K562 (cell line): ENCODE measurements around the gene ANKS1B. TPM values are rescaled to one million over a fixed set of nuclear protein-coding genes. Genes with fewer than 3 reads are reported as not detected.

Experiments used
- ATAC-seq: fragments of 200-7000 bp; cut with Tn5 transposase; 3 replicates; pipeline ENCODE4 v1.9.1; 2020; ENCODE audit warnings: moderate library complexity
- BruUV-seq: library from RNA; stranded (reverse); fragments of 400-500 nt; replicated peaks from 2 replicates; lab custom pipeline; 2021; lab: Mats Ljungman, UMichigan
- CTCF ChIA-PET: fragments of 300-600 bp; formaldehyde crosslinking; extraction: SDS; loops from one replicate; lab custom pipeline; 2021; ENCODE audit warnings: low intra/inter-chr PET ratio; lab: Yijun Ruan, JAX
- POLR2A ChIA-PET: fragments of 300-600, 350-650 bp; sonication (Branson Sonifier 250); formaldehyde crosslinking; extraction: SDS; loops from one replicate; lab custom pipeline; 2021; ENCODE audit warnings: antibody characterized with exemption, inconsistent platforms; lab: Yijun Ruan, JAX
- DNase-seq, 4 experiments: peaks; one replicate each; pipeline versions ENCODE4 v3.0.0 to v3.0.0-alpha.2; 2011 to 2018; ENCODE audit warnings: low spot score in 3 of 4, mixed read lengths in 3 of 4; ENCODE audit errors: extremely low read depth in 1 of 4
- FAIRE-seq: peaks from 2 replicates; lab custom pipeline; 2011; peaks lifted over from hg19 to GRCh38; lab: Jason Lieb, UNC
- H2AFZ ChIP-seq: 2 replicates; pipeline ENCODE4 v1.6.0; 2011; ENCODE audit warnings: low read depth, low read length, control low read depth, inconsistent platforms
- H3K27ac ChIP-seq: fragments of 200-600 bp; 3 replicates; pipeline ENCODE4 v1.8.0; 2011; ENCODE audit warnings: low read depth, mild to moderate bottlenecking, control low read depth, inconsistent platforms, low read length, moderate library complexity, mixed read lengths; ENCODE audit errors: extremely low read depth
- H3K27me3 ChIP-seq, 2 experiments: fragments of 300-600 bp in 1 of 2; 2 replicates in 1 of 2; 3 replicates in 1 of 2; pipeline versions ENCODE4 v1.6.0 to v1.8.0; 2011; ENCODE audit warnings: inconsistent platforms in 2 of 2, low read length in 2 of 2, mild to moderate bottlenecking in 1 of 2, mixed read lengths in 1 of 2, moderate library complexity in 1 of 2; ENCODE audit not compliant: control insufficient read depth in 2 of 2, insufficient read depth in 2 of 2
- H3K36me3 ChIP-seq: fragments of 300-600 bp; 3 replicates; pipeline ENCODE4 v1.8.0; 2011; ENCODE audit warnings: mild to moderate bottlenecking, low read length, inconsistent platforms; ENCODE audit not compliant: control insufficient read depth, insufficient read depth
- H3K4me1 ChIP-seq, 2 experiments: fragments of 200-600 bp in 1 of 2; replicated peaks in 1 of 2; 2 replicates in 1 of 2; 3 replicates in 1 of 2; pipeline versions ENCODE4 v1.5.1 to v1.8.0; 2011; ENCODE audit warnings: inconsistent platforms in 2 of 2, low read length in 2 of 2, mild to moderate bottlenecking in 1 of 2, mixed read lengths in 1 of 2, moderate library complexity in 1 of 2; ENCODE audit not compliant: control insufficient read depth in 2 of 2, insufficient read depth in 2 of 2
- H3K4me2 ChIP-seq: 2 replicates; pipeline ENCODE4 v1.6.1; 2011; ENCODE audit warnings: low read length, control low read depth, inconsistent platforms, mixed read lengths; ENCODE audit not compliant: insufficient read depth
- H3K4me3 ChIP-seq: fragments of 200-600 bp; sonication (generic), shearing (Covaris generic); 2 replicates; pipeline ENCODE4 v1.5.1; 2016; ENCODE audit warnings: control low read depth, inconsistent platforms
- H3K79me2 ChIP-seq: fragments of 200-600 bp; 3 replicates; pipeline ENCODE4 v1.8.0; 2011; ENCODE audit warnings: low read length, inconsistent platforms; ENCODE audit not compliant: control insufficient read depth, insufficient read depth
- H3K9ac ChIP-seq, 2 experiments: 2 replicates each; pipeline versions ENCODE4 v1.6.0 to v1.6.1; 2011; ENCODE audit warnings: low read depth in 2 of 2, low read length in 2 of 2, control low read depth in 1 of 2, inconsistent platforms in 1 of 2, mild to moderate bottlenecking in 1 of 2, mixed read lengths in 1 of 2; ENCODE audit not compliant: insufficient read depth in 1 of 2
- H3K9me1 ChIP-seq: one replicate; pipeline ENCODE4 v1.6.0; 2011; ENCODE audit warnings: inconsistent platforms, mild to moderate bottlenecking, low read length, moderate library complexity; ENCODE audit not compliant: control insufficient read depth, insufficient read depth
- H3K9me3 ChIP-seq: replicated peaks from 2 replicates; pipeline ENCODE4 v1.5.1; 2011; ENCODE audit warnings: low read depth, low read length, inconsistent platforms; ENCODE audit not compliant: control insufficient read depth, insufficient read depth
- H4K20me1 ChIP-seq: replicated peaks from 2 replicates; pipeline ENCODE4 v1.6.1; 2011; ENCODE audit warnings: low read length, inconsistent platforms, mixed read lengths; ENCODE audit not compliant: control insufficient read depth, insufficient read depth
- SPI1 ChIP-seq: IDR thresholded peaks from 2 replicates; pipeline ENCODE4 v1.6.1; 2011; ENCODE audit warnings: low read depth, low read length, control low read depth, borderline replicate concordance
- ZNF449 ChIP-seq: fragments of 250-450 bp; sonication (Bioruptor Pico); IDR thresholded peaks from 2 replicates; pipeline ENCODE4 v1.8.0; 2022; ENCODE audit warnings: moderate library complexity, mild to moderate bottlenecking, inconsistent platforms
- WGBS: fragments of 100-300 bp; shearing (Covaris generic); methylation state at CpG from one replicate; pipeline ENCODE4 v1.1.6; 2016; ENCODE audit warnings: low coverage, mixed read lengths; ENCODE audit not compliant: insufficient coverage; ENCODE audit errors: missing lambda C conversion rate; 5-methylcytosine and 5-hydroxymethylcytosine counted together
- in situ Hi-C: fragments of 300-500 bp; cut with MboI; formaldehyde crosslinking; loops from 4 replicates; pipeline ENCODE4 v1.15.0; 2018; ENCODE audit warnings: inconsistent platforms, mixed read lengths
- intact Hi-C: fragments of 100-400 bp; cut with micrococcal nuclease; formaldehyde crosslinking; loops from 2 replicates; pipeline ENCODE4 v1.14.2; 2022
- polyA plus RNA-seq, 8 experiments: library from polyadenylated mRNA; depleted of rRNA in 4 of 8; stranded (reverse) in 5 of 8; unstranded in 3 of 8; fragments of >200 nt; fragmentation: Nextera tagmentation in 2 of 8; fragmentation: Illumina TruSeq in 1 of 8; extraction: Ambion mirVana in 2 of 8; extraction: Trizol in 1 of 8; gene quantifications; 2 replicates each; pipeline versions ENCODE4 v1.2.1 to v1.2.3, GENCODE V29; 2011 to 2014; ENCODE audit warnings: inconsistent platforms in 1 of 8, missing spikeins in 1 of 8
- total RNA-seq, 7 experiments: library from RNA; depleted of rRNA in 6 of 7; stranded (reverse); fragments of >200 nt in 6 of 7; fragmentation: Illumina TruSeq in 2 of 7; extraction: Trizol in 2 of 7; gene quantifications; 2 replicates each; pipeline versions ENCODE4 v1.2.1 to v1.2.3, GENCODE V29; 2011 to 2021; ENCODE audit warnings: low replicate concordance in 1 of 7
- TF ChIP-seq, protein P1 (sequence below): IDR thresholded peaks from 2 replicates; pipeline ENCODE4 v1.6.1; 2011; ENCODE audit warnings: borderline replicate concordance, low read depth, mild to moderate bottlenecking, moderate library complexity, low read length; ENCODE audit not compliant: insufficient read depth, poor library complexity, severe bottlenecking

Gene ANKS1B
- total and polyA plus RNA-seq, 9 of the 15 experiments (the other 6 are each of a cell fraction or from before 2014, with no cell fraction given): 0.04 to 0.47 (median 0.28) TPM; not detected in 4

DNA sequence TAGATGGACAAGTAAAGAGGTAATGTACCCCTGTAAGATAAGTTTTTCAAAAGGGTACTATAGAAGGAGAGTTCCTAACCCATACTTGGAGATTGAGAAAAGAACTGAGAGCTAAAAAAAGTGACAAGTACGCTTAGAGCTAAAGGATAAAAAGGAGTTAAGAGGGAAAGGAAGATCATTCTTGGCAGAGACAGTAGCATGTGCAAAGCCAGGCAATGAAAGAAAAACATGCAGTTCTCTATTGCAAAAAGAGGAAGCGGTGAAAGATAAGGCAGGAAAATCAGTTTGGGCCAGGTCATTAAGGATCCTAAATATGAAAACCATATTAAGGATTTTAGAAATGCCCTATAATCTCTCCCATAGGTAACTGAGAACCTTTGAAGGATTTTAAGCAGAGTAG, 837.6 kb downstream of the ANKS1B start:
- Histone ChIP-seq H3K27me3 (no peaks in the 10 kb centered on the region), H2AFZ (no peak overlapping the region), H3K4me1 (no peaks in the 10 kb centered on the region), H3K4me3 (no peak overlapping the region), H3K36me3 (no peaks in the 10 kb centered on the region), H3K9me1 (no peaks in the 10 kb centered on the region), H3K9me3 (no peaks in the 10 kb centered on the region), H3K9ac (no peak overlapping the region), H4K20me1 (no peaks in the 10 kb centered on the region), H3K79me2 (no peaks in the 10 kb centered on the region), H3K27ac (no peak overlapping the region), H3K4me2 (no peak overlapping the region)
- POLR2A ChIA-PET: no interaction called here
- BruUV-seq: no TSS peak
- WGBS: 0% methylated on average over 2 of the region's 2 CpGs
- CTCF ChIA-PET: no interaction called here
- no peak for FAIRE-seq
- no peak for ATAC-seq
- in situ Hi-C loops: no loop called here
- DNase-seq: no peak
- TF ChIP-seq ZNF449 (CRISPR knock-in tag) (no peak), SPI1 (0 out of 2 replicates have a peak, but pooled peaks have one; percentile 14)
- TF ChIP-seq, protein P1, sequence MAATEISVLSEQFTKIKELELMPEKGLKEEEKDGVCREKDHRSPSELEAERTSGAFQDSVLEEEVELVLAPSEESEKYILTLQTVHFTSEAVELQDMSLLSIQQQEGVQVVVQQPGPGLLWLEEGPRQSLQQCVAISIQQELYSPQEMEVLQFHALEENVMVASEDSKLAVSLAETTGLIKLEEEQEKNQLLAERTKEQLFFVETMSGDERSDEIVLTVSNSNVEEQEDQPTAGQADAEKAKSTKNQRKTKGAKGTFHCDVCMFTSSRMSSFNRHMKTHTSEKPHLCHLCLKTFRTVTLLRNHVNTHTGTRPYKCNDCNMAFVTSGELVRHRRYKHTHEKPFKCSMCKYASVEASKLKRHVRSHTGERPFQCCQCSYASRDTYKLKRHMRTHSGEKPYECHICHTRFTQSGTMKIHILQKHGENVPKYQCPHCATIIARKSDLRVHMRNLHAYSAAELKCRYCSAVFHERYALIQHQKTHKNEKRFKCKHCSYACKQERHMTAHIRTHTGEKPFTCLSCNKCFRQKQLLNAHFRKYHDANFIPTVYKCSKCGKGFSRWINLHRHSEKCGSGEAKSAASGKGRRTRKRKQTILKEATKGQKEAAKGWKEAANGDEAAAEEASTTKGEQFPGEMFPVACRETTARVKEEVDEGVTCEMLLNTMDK: no peak
- intact Hi-C loops: no loop called here
